ENCODE data around the gene SON. TPM values are rescaled to one million over a fixed set of nuclear protein-coding genes. Genes with fewer than 3 reads are reported as not detected.

SON gene, protein sequence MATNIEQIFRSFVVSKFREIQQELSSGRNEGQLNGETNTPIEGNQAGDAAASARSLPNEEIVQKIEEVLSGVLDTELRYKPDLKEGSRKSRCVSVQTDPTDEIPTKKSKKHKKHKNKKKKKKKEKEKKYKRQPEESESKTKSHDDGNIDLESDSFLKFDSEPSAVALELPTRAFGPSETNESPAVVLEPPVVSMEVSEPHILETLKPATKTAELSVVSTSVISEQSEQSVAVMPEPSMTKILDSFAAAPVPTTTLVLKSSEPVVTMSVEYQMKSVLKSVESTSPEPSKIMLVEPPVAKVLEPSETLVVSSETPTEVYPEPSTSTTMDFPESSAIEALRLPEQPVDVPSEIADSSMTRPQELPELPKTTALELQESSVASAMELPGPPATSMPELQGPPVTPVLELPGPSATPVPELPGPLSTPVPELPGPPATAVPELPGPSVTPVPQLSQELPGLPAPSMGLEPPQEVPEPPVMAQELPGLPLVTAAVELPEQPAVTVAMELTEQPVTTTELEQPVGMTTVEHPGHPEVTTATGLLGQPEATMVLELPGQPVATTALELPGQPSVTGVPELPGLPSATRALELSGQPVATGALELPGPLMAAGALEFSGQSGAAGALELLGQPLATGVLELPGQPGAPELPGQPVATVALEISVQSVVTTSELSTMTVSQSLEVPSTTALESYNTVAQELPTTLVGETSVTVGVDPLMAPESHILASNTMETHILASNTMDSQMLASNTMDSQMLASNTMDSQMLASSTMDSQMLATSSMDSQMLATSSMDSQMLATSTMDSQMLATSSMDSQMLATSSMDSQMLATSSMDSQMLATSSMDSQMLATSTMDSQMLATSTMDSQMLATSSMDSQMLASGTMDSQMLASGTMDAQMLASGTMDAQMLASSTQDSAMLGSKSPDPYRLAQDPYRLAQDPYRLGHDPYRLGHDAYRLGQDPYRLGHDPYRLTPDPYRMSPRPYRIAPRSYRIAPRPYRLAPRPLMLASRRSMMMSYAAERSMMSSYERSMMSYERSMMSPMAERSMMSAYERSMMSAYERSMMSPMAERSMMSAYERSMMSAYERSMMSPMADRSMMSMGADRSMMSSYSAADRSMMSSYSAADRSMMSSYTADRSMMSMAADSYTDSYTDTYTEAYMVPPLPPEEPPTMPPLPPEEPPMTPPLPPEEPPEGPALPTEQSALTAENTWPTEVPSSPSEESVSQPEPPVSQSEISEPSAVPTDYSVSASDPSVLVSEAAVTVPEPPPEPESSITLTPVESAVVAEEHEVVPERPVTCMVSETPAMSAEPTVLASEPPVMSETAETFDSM (N-terminal part only)
- 103 and 113 TPM in 2 replicates for polyA plus RNA-seq (2011; rRNA removed)
- 184 and 191 TPM in 2 replicates for polyA minus RNA-seq (2011; rRNA and poly(A)+ RNA removed)

DNA sequence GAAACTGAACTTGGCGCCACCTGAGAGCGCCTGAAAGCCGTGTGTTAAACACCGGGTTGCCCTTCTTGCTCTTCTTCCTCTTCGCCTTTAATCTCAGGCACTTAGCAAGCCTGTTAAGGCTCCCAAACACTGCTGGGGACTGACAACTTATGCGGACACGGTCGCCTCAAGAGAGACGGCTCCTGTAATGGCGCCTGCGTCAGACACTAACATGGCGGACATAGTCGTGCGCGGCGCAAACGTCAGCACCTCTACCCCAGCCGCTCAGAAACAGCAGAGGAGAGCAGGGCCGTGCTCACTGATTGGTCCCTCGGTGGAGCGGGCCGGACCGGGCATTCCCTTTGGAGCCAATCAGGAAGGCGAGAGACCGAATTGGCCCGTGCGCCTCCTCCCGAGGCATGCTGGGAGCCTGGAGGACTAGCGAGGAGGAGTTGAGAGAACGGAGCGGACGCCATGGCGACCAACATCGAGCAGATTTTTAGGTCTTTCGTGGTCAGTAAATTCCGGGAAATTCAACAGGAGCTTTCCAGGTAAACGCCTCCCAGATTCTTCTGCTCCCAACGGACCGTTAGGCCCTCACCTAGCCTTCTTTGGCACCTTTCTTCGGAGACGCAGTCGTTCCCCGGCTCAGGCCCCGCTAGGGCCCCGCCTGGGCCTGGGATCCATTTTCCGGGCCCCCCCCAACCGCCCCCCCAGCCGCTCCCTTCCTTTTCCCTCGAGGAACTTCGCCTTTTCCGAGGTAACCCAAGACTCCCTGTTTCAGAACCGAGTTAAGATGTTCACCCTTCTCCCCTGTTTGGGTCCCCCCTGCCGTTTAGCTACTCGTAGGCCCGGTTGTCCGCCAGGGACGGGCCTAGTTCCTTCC lies at the start of gene SON:
Gene SON, plus strand, starts transcription at position 399 of the 865 bp plus-strand sequence. Its CDS starts 55 bp downstream, at position 454.
- TF ChIP-seq, protein P1, sequence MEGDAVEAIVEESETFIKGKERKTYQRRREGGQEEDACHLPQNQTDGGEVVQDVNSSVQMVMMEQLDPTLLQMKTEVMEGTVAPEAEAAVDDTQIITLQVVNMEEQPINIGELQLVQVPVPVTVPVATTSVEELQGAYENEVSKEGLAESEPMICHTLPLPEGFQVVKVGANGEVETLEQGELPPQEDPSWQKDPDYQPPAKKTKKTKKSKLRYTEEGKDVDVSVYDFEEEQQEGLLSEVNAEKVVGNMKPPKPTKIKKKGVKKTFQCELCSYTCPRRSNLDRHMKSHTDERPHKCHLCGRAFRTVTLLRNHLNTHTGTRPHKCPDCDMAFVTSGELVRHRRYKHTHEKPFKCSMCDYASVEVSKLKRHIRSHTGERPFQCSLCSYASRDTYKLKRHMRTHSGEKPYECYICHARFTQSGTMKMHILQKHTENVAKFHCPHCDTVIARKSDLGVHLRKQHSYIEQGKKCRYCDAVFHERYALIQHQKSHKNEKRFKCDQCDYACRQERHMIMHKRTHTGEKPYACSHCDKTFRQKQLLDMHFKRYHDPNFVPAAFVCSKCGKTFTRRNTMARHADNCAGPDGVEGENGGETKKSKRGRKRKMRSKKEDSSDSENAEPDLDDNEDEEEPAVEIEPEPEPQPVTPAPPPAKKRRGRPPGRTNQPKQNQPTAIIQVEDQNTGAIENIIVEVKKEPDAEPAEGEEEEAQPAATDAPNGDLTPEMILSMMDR (IDR thresholded peaks at IDR 0.05; ENCODE audit: low read depth, low read length), result no peak
- POLR2A ChIA-PET, result interaction anchor here (0.5 to 1.0 kb wide), 6 partner anchors 9 to 1052 kb away, joined by 3 to 6 read pairs (median 4); partner anchors contain the start of gene TMEM50B
- H3K4me3 ChIP-seq (ENCODE audit: low read depth, low read length), result peak within 1 kb of the TSS; percentile 95
- CTCF ChIA-PET, result interaction anchor here (1.0 kb wide), 1 partner anchor 63 kb away, joined by 5 read pairs; no protein-coding TSS in a partner anchor
- H3K27ac ChIP-seq (ENCODE audit: low read depth, low read length), result peak within 1 kb of the TSS; percentile 100
- DNase-seq (ENCODE audit: low read depth, low spot score), result peak; percentile 97
- H3K27me3 ChIP-seq (ENCODE audit: control insufficient read depth, insufficient read depth, low read length), result no peaks in the 10 kb centered on the region
- H3K9me3 ChIP-seq (ENCODE audit: control insufficient read depth, insufficient read depth, low read length), result no peaks in the 10 kb centered on the region; the same call in 1 of the 2 replicates

DNA sequence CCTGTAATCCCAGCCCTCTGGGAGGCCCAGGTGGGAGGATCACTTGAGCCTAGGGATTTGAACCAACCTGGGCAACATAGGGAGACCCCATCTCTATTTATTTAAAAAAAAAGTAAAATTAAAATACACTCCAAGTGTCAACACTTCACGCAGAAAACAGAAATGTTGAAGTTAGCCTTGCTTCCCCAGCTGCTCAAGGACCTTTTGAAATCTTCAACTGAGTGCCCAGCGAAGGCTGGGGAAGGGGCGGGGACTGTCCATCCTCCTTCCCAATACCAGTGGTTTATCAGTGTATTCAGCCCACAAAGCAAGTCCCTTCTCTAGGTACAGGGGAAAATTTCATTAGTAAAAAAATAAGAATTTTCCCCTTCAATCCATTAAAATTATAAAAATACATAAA lies 49.1 kb upstream of the SON start:
- POLR2A ChIA-PET, result interaction anchor here (0.6 kb wide), 1 partner anchor 40 kb away, joined by 8 read pairs; no protein-coding TSS in a partner anchor
- Histone ChIP-seq H3K27me3 (ENCODE audit: control insufficient read depth, insufficient read depth, low read length) (peaks cover 8% of the 10 kb centered on the region), H3K27ac (ENCODE audit: low read depth, low read length) (no peak overlapping the region), H3K4me3 (ENCODE audit: low read depth, low read length) (no peak overlapping the region), H3K9me3 (ENCODE audit: control insufficient read depth, insufficient read depth, low read length) (no peaks in the 10 kb centered on the region; the same call in 1 of the 2 replicates)
- CTCF ChIA-PET, result no interaction called here
- no peak for DNase-seq (ENCODE audit: low read depth, low spot score)
- TF ChIP-seq, protein P1 (IDR thresholded peaks at IDR 0.05; ENCODE audit: low read depth, low read length), result no peak

DNA sequence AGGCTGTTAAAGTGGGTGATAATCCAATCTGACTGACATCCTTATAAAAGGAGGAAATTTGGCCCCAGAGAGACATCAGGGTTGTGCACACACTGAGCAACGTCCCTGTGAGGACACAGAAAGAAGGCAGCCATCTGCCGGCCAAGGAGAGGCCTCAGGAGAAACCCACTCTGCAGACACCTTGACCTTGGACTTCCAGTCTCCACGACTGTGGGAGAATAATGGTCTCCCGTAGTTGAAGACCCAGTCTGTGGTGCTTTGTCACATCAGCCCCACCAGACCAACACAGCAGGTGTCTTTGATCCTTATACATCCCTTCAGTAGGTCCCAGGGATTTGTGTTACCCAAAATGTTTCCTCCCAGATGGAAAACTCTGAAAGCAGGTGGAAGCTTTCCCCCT lies 47.1 kb upstream of the SON start:
- TF ChIP-seq, protein P1 (IDR thresholded peaks at IDR 0.05; ENCODE audit: low read depth, low read length), result no peak
- Histone ChIP-seq H3K9me3 (ENCODE audit: control insufficient read depth, insufficient read depth, low read length) (no peaks in the 10 kb centered on the region; the same call in 1 of the 2 replicates), H3K4me3 (ENCODE audit: low read depth, low read length) (no peak overlapping the region), H3K27me3 (ENCODE audit: control insufficient read depth, insufficient read depth, low read length) (peaks cover 8% of the 10 kb centered on the region), H3K27ac (ENCODE audit: low read depth, low read length) (no peak overlapping the region)
- CTCF ChIA-PET, result interaction anchor here (0.6 to 1.2 kb wide), 2 partner anchors 16 to 50 kb away, joined by 3 read pairs; partner anchors contain the start of gene TMEM50B
- DNase-seq (ENCODE audit: low read depth, low spot score), result no peak
- POLR2A ChIA-PET, result no interaction called here

DNA sequence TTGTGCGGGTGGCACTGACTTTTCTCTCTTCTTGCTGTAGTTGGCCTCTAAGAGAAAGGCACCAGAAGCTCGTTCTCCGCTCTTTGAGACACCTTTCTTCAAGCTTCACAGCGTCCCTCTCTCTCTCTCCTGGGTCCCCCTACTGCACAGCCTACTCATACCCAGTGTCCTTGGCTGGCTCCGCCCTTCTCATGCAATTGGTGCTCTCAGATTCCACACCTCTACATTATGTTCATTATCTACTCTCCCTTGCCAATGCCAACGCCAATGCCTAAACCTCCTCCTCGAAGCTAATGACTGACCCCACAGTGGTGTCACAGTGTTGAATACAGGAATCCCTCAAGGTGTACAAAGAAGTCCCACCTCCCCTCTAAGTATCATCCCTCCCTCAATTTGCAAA lies 46.5 kb upstream of the SON start:
- Histone ChIP-seq H3K27me3 (ENCODE audit: control insufficient read depth, insufficient read depth, low read length) (peaks cover 8% of the 10 kb centered on the region), H3K9me3 (ENCODE audit: control insufficient read depth, insufficient read depth, low read length) (no peaks in the 10 kb centered on the region; the same call in 1 of the 2 replicates), H3K27ac (ENCODE audit: low read depth, low read length) (no peak overlapping the region), H3K4me3 (ENCODE audit: low read depth, low read length) (no peak overlapping the region)
- DNase-seq (ENCODE audit: low read depth, low spot score), result no peak
- TF ChIP-seq, protein P1 (IDR thresholded peaks at IDR 0.05; ENCODE audit: low read depth, low read length), result no peak
- POLR2A ChIA-PET, result no interaction called here
- CTCF ChIA-PET, result no interaction called here
